ENCODE results near the gene SLC35F1. TPM values are rescaled to one million over a fixed set of nuclear protein-coding genes. Genes with fewer than 3 reads are reported as not detected.

Gene SLC35F1
- total RNA-seq, 4 donors from 2014 or later = 5.4 to 8.1 (median 6.5) TPM

DNA sequence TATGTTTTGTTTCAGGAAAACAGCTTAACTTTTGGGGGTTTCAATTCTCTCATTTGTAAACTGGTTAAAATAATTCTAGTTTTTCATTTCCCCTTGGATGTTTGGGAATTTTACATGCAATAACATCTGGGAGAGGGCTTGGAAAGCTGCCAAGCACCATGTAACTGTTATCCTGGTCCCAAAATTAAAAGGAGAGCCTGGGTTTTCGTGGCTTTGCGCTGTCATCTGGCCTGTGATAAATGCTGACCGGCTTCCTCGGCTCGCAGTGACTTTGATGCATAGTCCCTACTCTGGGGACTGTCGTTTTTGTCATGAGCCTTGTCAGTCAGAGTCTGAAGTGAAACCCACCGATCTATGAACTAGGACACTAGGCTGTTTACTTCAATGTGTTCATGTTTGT lies 12.2 kb downstream of the SLC35F1 start:
- Histone ChIP-seq H3K4me3 (peak overlapping the region in 3 of 4 donors; percentile 34 to 41 (median 40)), H3K27ac (replicated peaks in 1 of 4) (no peak overlapping the region), H3K9me3 (no peaks in the 10 kb centered on the region), H3K27me3 (peaks cover 0 to 31% (median 11%) of the 10 kb centered on the region in 4 donors), H3K36me3 (no peaks in the 10 kb centered on the region), H3K4me1 (peaks cover 0 to 15% (median 13%) of the 10 kb centered on the region in 4 donors)
- TF ChIP-seq EP300 (IDR thresholded peaks at IDR 0.05) (no peak), POLR2A (IDR thresholded peaks at IDR 0.05; ENCODE audit: low read depth) (no peak), POLR2AphosphoS5 (IDR thresholded peaks at IDR 0.05) (no peak)
- TF ChIP-seq, protein P1, sequence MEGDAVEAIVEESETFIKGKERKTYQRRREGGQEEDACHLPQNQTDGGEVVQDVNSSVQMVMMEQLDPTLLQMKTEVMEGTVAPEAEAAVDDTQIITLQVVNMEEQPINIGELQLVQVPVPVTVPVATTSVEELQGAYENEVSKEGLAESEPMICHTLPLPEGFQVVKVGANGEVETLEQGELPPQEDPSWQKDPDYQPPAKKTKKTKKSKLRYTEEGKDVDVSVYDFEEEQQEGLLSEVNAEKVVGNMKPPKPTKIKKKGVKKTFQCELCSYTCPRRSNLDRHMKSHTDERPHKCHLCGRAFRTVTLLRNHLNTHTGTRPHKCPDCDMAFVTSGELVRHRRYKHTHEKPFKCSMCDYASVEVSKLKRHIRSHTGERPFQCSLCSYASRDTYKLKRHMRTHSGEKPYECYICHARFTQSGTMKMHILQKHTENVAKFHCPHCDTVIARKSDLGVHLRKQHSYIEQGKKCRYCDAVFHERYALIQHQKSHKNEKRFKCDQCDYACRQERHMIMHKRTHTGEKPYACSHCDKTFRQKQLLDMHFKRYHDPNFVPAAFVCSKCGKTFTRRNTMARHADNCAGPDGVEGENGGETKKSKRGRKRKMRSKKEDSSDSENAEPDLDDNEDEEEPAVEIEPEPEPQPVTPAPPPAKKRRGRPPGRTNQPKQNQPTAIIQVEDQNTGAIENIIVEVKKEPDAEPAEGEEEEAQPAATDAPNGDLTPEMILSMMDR (IDR thresholded peaks at IDR 0.05) = no peak
- WGBS = 21% methylated on average over 7 of the region's 7 CpGs
- no peak for DNase-seq (ENCODE audit: extremely low spot score)
- intact Hi-C loops (cut with DNase I) = no loop called here

GRCh38 chr6:117919775-117920729 lies 13.0 kb downstream of the SLC35F1 start:
- Histone ChIP-seq H3K36me3 (no peaks in the 10 kb centered on the region), H3K9me3 (no peaks in the 10 kb centered on the region), H3K27ac (replicated peaks in 1 of 4) (peak overlapping the region in 1 of 4 donors; percentile 36), H3K4me1 (peaks cover 0 to 15% (median 13%) of the 10 kb centered on the region in 4 donors), H3K4me3 (peak overlapping the region; percentile 34 to 45 (median 40)), H3K27me3 (peaks cover 0 to 31% (median 11%) of the 10 kb centered on the region in 4 donors)
- TF ChIP-seq, protein P1 (IDR thresholded peaks at IDR 0.05) = no peak
- TF ChIP-seq EP300 (IDR thresholded peaks at IDR 0.05) (no peak), POLR2A (IDR thresholded peaks at IDR 0.05; ENCODE audit: low read depth) (no peak), POLR2AphosphoS5 (IDR thresholded peaks at IDR 0.05) (no peak)
- DNase-seq (ENCODE audit: extremely low spot score) = no peak
- 2% methylated on average over 39 of the region's 39 CpGs for WGBS
- intact Hi-C loops (cut with DNase I) = no loop called here

GRCh38 chr6:117924690-117925089 lies 17.6 kb downstream of the SLC35F1 start:
- intact Hi-C loops (cut with DNase I) = no loop called here
- H3K9me3 ChIP-seq = peaks cover 0 to 11% (median 2%) of the 10 kb centered on the region in 4 donors
- H3K4me3 ChIP-seq = no peak overlapping the region
- peaks cover 0 to 10% (median 8%) of the 10 kb centered on the region in 4 donors for H3K4me1 ChIP-seq
- H3K27me3 ChIP-seq = peaks cover 0 to 13% (median 7%) of the 10 kb centered on the region in 4 donors
- no peak for DNase-seq (ENCODE audit: extremely low spot score)
- H3K36me3 ChIP-seq = no peaks in the 10 kb centered on the region
- WGBS = 73% methylated on average over 2 of the region's 2 CpGs
- TF ChIP-seq EP300 (IDR thresholded peaks at IDR 0.05) (no peak), POLR2A (IDR thresholded peaks at IDR 0.05; ENCODE audit: low read depth) (no peak), POLR2AphosphoS5 (IDR thresholded peaks at IDR 0.05) (no peak)
- TF ChIP-seq, protein P1 (IDR thresholded peaks at IDR 0.05) = no peak
- no peak overlapping the region for H3K27ac ChIP-seq (replicated peaks in 1 of 4)

DNA sequence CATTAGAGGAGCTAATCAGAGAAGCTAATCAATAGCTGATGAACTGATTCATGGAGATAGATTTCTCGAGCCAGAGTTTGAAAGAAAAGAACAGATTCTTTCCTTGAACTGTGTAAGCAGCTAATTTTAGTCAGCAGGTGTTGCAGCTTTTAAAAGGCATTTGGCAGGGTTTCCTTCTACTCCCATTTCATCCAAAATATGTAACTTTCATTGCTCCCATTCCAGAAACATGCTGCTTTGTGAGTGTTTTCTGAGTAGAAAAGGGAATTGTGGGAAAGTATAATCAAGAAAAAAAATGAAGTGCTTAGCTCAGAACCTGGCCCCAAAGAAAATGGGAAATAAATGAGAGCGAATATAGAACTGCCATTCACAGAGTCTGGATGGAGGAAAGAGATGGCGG lies 20.8 kb downstream of the SLC35F1 start:
- TF ChIP-seq, protein P1 (IDR thresholded peaks at IDR 0.05) = no peak
- TF ChIP-seq EP300 (IDR thresholded peaks at IDR 0.05) (no peak), POLR2A (IDR thresholded peaks at IDR 0.05; ENCODE audit: low read depth) (no peak), POLR2AphosphoS5 (IDR thresholded peaks at IDR 0.05) (no peak)
- intact Hi-C loops (cut with DNase I) = no loop called here
- no peak for DNase-seq (ENCODE audit: extremely low spot score)
- H3K9me3 ChIP-seq = peaks cover 0 to 11% (median 2%) of the 10 kb centered on the region in 4 donors
- WGBS = 68% methylated on average over 3 of the region's 3 CpGs
- H3K27me3 ChIP-seq = no peaks in the 10 kb centered on the region
- no peak overlapping the region for H3K27ac ChIP-seq (replicated peaks in 1 of 4)
- H3K36me3 ChIP-seq = no peaks in the 10 kb centered on the region
- no peaks in the 10 kb centered on the region for H3K4me1 ChIP-seq
- no peak overlapping the region for H3K4me3 ChIP-seq

Measured in esophagus muscularis mucosa (tissue), 4 donors.